Gastroesophageal sphincter (tissue), 3 donors: Measurements from ENCODE around the gene NECAP2.

ENCODE experiments used
- EP300 ChIP-seq: sonication (generic); formaldehyde crosslinking; IDR thresholded peaks from one replicate; pipeline ENCODE4 v1.6.1; 2017; ENCODE audit warnings: antibody characterized with exemption, mild to moderate bottlenecking
- POLR2A ChIP-seq, 2 donors: fragments of 450-650 bp; IDR thresholded peaks; one replicate each; pipeline ENCODE4 v1.6.1; 2017; ENCODE audit warnings: antibody characterized with exemption in 2 of 2, mild to moderate bottlenecking in 2 of 2, moderate library complexity in 1 of 2
- POLR2AphosphoS5 ChIP-seq: sonication (generic); formaldehyde crosslinking; IDR thresholded peaks from one replicate; pipeline ENCODE4 v1.6.1; 2017; ENCODE audit warnings: antibody characterized with exemption
- TF ChIP-seq, protein P1 (sequence below), 4 experiments: fragments of 200-600 bp in 2 of 4; fragments of 450-650 bp in 2 of 4; sonication (generic) in 1 of 4; IDR thresholded peaks; one replicate each; pipeline ENCODE4 v1.5.1; 2017 to 2019; ENCODE audit warnings: antibody characterized with exemption in 4 of 4, mild to moderate bottlenecking in 2 of 4, moderate library complexity in 2 of 4

DNA sequence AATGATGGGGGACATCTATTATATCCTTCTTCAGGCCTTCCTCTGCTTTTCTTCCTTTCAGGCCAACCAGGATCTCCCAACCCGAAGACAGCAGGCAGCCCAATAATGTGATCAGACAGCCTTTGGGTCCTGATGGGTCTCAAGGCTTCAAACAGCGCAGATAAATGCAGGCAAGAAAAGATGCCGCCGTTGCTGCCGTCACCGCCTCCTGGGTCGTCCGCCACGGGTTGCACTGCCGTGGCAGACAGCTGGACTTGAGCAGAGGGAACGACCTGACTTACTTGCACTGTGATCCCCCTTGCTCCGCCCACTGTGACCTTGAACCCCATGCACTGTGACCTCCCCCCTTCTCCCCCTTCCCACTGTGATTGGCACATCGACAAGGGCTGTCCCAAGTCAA, 45.5 kb upstream of the NECAP2 start:
- TF ChIP-seq, protein P1, sequence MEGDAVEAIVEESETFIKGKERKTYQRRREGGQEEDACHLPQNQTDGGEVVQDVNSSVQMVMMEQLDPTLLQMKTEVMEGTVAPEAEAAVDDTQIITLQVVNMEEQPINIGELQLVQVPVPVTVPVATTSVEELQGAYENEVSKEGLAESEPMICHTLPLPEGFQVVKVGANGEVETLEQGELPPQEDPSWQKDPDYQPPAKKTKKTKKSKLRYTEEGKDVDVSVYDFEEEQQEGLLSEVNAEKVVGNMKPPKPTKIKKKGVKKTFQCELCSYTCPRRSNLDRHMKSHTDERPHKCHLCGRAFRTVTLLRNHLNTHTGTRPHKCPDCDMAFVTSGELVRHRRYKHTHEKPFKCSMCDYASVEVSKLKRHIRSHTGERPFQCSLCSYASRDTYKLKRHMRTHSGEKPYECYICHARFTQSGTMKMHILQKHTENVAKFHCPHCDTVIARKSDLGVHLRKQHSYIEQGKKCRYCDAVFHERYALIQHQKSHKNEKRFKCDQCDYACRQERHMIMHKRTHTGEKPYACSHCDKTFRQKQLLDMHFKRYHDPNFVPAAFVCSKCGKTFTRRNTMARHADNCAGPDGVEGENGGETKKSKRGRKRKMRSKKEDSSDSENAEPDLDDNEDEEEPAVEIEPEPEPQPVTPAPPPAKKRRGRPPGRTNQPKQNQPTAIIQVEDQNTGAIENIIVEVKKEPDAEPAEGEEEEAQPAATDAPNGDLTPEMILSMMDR (IDR thresholded peaks at IDR 0.05), result no peak
- TF ChIP-seq POLR2AphosphoS5 (no peak), POLR2A (IDR thresholded peaks at IDR 0.05) (no peak), EP300 (no peak)
